ENCODE data around the gene C10orf95. TPM values are rescaled to one million over a fixed set of nuclear protein-coding genes. Genes with fewer than 3 reads are reported as not detected.

Gene C10orf95
- total and polyA plus RNA-seq, 2 donors (not counting 1 experiment from before 2014, with no cell fraction given): 0.17 TPM; not detected in 1

DNA sequence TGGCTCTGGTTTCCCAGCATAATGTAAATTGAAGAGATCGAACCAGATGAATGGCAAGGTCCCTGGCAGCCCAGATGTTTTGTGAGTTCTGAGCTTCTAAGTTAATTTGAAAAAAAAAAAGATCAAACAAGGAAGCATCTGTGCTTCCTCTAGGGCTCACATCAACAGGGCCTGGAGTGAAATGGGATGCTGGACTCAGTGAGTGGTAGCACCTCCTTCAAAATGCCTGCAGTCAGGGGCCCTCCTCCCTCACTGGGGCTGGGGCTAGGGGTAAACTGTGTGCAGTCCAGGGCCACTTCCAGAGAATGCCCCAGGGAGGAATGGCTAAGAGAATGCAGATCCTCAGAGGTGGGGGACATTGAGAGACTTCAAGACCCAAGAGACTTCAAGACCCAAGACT, 13.0 kb downstream of the C10orf95 start:
- no peak overlapping the region for H3K27ac ChIP-seq (ENCODE audit: insufficient read depth, low read length)
- no peaks in the 10 kb centered on the region for H3K9me3 ChIP-seq (ENCODE audit: control insufficient read depth, insufficient read depth, low read depth, low read length)
- TF ChIP-seq EZH2 (IDR thresholded peaks at IDR 0.05; ENCODE audit: low read length, missing control alignments): no peak
- TF ChIP-seq, protein P1, sequence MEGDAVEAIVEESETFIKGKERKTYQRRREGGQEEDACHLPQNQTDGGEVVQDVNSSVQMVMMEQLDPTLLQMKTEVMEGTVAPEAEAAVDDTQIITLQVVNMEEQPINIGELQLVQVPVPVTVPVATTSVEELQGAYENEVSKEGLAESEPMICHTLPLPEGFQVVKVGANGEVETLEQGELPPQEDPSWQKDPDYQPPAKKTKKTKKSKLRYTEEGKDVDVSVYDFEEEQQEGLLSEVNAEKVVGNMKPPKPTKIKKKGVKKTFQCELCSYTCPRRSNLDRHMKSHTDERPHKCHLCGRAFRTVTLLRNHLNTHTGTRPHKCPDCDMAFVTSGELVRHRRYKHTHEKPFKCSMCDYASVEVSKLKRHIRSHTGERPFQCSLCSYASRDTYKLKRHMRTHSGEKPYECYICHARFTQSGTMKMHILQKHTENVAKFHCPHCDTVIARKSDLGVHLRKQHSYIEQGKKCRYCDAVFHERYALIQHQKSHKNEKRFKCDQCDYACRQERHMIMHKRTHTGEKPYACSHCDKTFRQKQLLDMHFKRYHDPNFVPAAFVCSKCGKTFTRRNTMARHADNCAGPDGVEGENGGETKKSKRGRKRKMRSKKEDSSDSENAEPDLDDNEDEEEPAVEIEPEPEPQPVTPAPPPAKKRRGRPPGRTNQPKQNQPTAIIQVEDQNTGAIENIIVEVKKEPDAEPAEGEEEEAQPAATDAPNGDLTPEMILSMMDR (conservative IDR thresholded peaks at IDR 0.05 in 1 of 2, IDR thresholded peaks at IDR 0.05 in 1 of 2; ENCODE audit: low read depth in 1 of 2, low read length in 2 of 2): no peak
- DNase-seq (ENCODE audit: low read depth in 2 of 2): no peak
- H3K36me3 ChIP-seq (ENCODE audit: control insufficient read depth, insufficient read depth, low read length): no peaks in the 10 kb centered on the region
- no peak overlapping the region for H2AFZ ChIP-seq (ENCODE audit: low read length)
- H3K9ac ChIP-seq (ENCODE audit: insufficient read depth, low read length): no peak overlapping the region
- H3K4me2 ChIP-seq (ENCODE audit: extremely low read depth, insufficient read depth, low read length): no peak overlapping the region
- peaks cover 8% of the 10 kb centered on the region for H3K4me1 ChIP-seq (ENCODE audit: control insufficient read depth, extremely low read depth, insufficient read depth, low read length)
- H3K4me3 ChIP-seq (replicated peaks in 1 of 4; ENCODE audit: control extremely low read depth in 1 of 4, insufficient read depth in 1 of 4, low read depth in 3 of 4, low read length in 4 of 4): no peak overlapping the region
- no peaks in the 10 kb centered on the region for H4K20me1 ChIP-seq (ENCODE audit: control insufficient read depth, extremely low read depth, insufficient read depth, low read length)
- H3K79me2 ChIP-seq (ENCODE audit: control insufficient read depth, insufficient read depth, low read length): no peaks in the 10 kb centered on the region
- peaks cover 2% of the 10 kb centered on the region for H3K27me3 ChIP-seq (ENCODE audit: control insufficient read depth, insufficient read depth, low read length)

DNA sequence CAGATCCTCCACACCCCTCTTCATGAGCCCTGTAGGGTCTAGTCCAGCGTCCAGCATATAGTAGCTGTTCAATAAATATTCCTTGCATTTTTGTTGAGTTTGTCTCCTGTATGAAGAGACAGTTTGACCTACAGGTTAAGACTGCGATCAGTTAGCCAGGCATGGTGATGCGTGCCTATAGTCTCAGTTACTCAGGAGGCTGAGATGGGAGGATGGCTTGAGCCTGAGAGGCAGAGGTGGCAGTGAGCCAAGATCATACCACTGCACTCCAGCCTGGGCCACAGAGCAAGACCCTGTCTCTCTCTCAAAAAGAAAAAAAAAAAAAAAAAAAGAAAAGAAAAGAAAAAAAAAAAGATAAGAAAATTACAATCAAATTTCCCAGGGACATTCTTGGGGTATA, 13.8 kb downstream of the C10orf95 start:
- no peak for DNase-seq (ENCODE audit: low read depth in 2 of 2)
- no peak overlapping the region for H3K27ac ChIP-seq (ENCODE audit: insufficient read depth, low read length)
- no peak overlapping the region for H3K9ac ChIP-seq (ENCODE audit: insufficient read depth, low read length)
- peaks cover 2% of the 10 kb centered on the region for H3K27me3 ChIP-seq (ENCODE audit: control insufficient read depth, insufficient read depth, low read length)
- no peak overlapping the region for H2AFZ ChIP-seq (ENCODE audit: low read length)
- no peak overlapping the region for H3K4me2 ChIP-seq (ENCODE audit: extremely low read depth, insufficient read depth, low read length)
- H3K4me1 ChIP-seq (ENCODE audit: control insufficient read depth, extremely low read depth, insufficient read depth, low read length): peaks cover 8% of the 10 kb centered on the region
- H3K79me2 ChIP-seq (ENCODE audit: control insufficient read depth, insufficient read depth, low read length): no peaks in the 10 kb centered on the region
- TF ChIP-seq, protein P1 (conservative IDR thresholded peaks at IDR 0.05 in 1 of 2, IDR thresholded peaks at IDR 0.05 in 1 of 2; ENCODE audit: low read depth in 1 of 2, low read length in 2 of 2): no peak
- TF ChIP-seq EZH2 (IDR thresholded peaks at IDR 0.05; ENCODE audit: low read length, missing control alignments): no peak
- no peaks in the 10 kb centered on the region for H4K20me1 ChIP-seq (ENCODE audit: control insufficient read depth, extremely low read depth, insufficient read depth, low read length)
- H3K9me3 ChIP-seq (ENCODE audit: control insufficient read depth, insufficient read depth, low read depth, low read length): no peaks in the 10 kb centered on the region
- no peak overlapping the region for H3K4me3 ChIP-seq (replicated peaks in 1 of 4; ENCODE audit: control extremely low read depth in 1 of 4, insufficient read depth in 1 of 4, low read depth in 3 of 4, low read length in 4 of 4)
- no peaks in the 10 kb centered on the region for H3K36me3 ChIP-seq (ENCODE audit: control insufficient read depth, insufficient read depth, low read length)

DNA sequence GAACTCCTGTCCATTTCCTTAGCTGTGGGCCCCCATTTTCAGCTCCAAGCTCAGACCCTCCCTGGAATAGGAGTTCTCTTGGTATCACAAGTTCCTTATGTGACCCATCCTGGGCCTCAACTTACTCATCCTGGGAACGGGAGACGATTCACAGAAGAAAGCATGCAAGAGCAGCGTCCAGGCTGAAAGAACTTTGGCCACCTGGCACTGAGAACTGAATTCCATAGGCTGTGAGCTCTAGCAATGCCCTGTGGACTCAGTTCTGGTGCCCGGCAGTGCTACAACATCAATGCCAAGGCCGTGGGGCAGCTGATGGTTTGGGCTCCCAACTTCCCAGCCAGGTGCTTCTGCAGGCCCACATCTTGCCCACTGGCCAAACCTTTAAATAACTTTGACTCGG, 15.0 kb downstream of the C10orf95 start:
- Histone ChIP-seq H3K4me3 (replicated peaks in 1 of 4; ENCODE audit: control extremely low read depth in 1 of 4, insufficient read depth in 1 of 4, low read depth in 3 of 4, low read length in 4 of 4) (peak overlapping the region in 1 of 4 experiments; percentile 53), H3K4me2 (ENCODE audit: extremely low read depth, insufficient read depth, low read length) (peak overlapping the region; percentile 45), H3K4me1 (ENCODE audit: control insufficient read depth, extremely low read depth, insufficient read depth, low read length) (peaks cover 11% of the 10 kb centered on the region), H3K27me3 (ENCODE audit: control insufficient read depth, insufficient read depth, low read length) (no peaks in the 10 kb centered on the region), H3K36me3 (ENCODE audit: control insufficient read depth, insufficient read depth, low read length) (no peaks in the 10 kb centered on the region), H4K20me1 (ENCODE audit: control insufficient read depth, extremely low read depth, insufficient read depth, low read length) (no peaks in the 10 kb centered on the region), H2AFZ (ENCODE audit: low read length) (no peak overlapping the region), H3K27ac (ENCODE audit: insufficient read depth, low read length) (no peak overlapping the region), H3K9ac (ENCODE audit: insufficient read depth, low read length) (no peak overlapping the region), H3K9me3 (ENCODE audit: control insufficient read depth, insufficient read depth, low read depth, low read length) (no peaks in the 10 kb centered on the region), H3K79me2 (ENCODE audit: control insufficient read depth, insufficient read depth, low read length) (peaks cover 7% of the 10 kb centered on the region)
- TF ChIP-seq EZH2 (IDR thresholded peaks at IDR 0.05; ENCODE audit: low read length, missing control alignments): no peak
- TF ChIP-seq, protein P1 (conservative IDR thresholded peaks at IDR 0.05 in 1 of 2, IDR thresholded peaks at IDR 0.05 in 1 of 2; ENCODE audit: low read depth in 1 of 2, low read length in 2 of 2): no peak
- DNase-seq (ENCODE audit: low read depth in 2 of 2): no peak
